Activated CD4-positive, alpha-beta T cell treated with anti-CD3 and anti-CD28 coated beads for 36 hours (primary cell): Measurements from ENCODE around the gene DNASE1L3. TPM values are rescaled to one million over a fixed set of nuclear protein-coding genes. Genes with fewer than 3 reads are reported as not detected.
"Not testable (repeated sequence)": the region's sequence is repeated elsewhere in the genome, so short reads cannot be mapped to it uniquely, and the experiment has no call there.

Source experiments
- ATAC-seq: fragments of 200-7000 bp; cut with Tn5 transposase; one replicate; pipeline ENCODE4 v1.10.0; 2021; ENCODE audit warnings: mild to moderate bottlenecking, moderate library complexity
- CTCF ChIA-PET: fragments of 350-600 bp; sonication (Branson Sonifier 250); formaldehyde crosslinking; loops from one replicate; lab custom pipeline; 2021; ENCODE audit warnings: antibody characterized with exemption; lab: Charles Lee
- POLR2A ChIA-PET: fragments of 350-600 bp; sonication (Branson Sonifier 250); formaldehyde crosslinking; loops from one replicate; lab custom pipeline; 2021; ENCODE audit warnings: antibody characterized with exemption, inconsistent platforms; lab: Charles Lee
- DNase-seq: peaks from one replicate; pipeline ENCODE4 v3.0.0-alpha.2; 2020
- H3K27ac Mint-ChIP-seq: one replicate; pipeline ENCODE4 v1.8.0; 2021; ENCODE audit warnings: mixed read lengths
- H3K27me3 Mint-ChIP-seq: one replicate; pipeline ENCODE4 v1.8.0; 2021; ENCODE audit warnings: mixed read lengths
- H3K36me3 Mint-ChIP-seq: one replicate; pipeline ENCODE4 v1.8.0; 2021; ENCODE audit warnings: low read depth, mixed read lengths
- H3K4me1 Mint-ChIP-seq: one replicate; pipeline ENCODE4 v1.8.0; 2021; ENCODE audit warnings: mixed read lengths
- H3K4me3 Mint-ChIP-seq: one replicate; pipeline ENCODE4 v1.8.0; 2021; ENCODE audit warnings: mild to moderate bottlenecking, moderate library complexity, mixed read lengths
- H3K9me3 Mint-ChIP-seq: one replicate; pipeline ENCODE4 v1.8.0; 2021; ENCODE audit warnings: low read depth, mixed read lengths
- intact Hi-C, 2 experiments: fragments of 100-400 bp; cut with DNase I in 1 of 2; cut with micrococcal nuclease in 1 of 2; formaldehyde crosslinking; loops; one replicate each; pipeline versions ENCODE4 v1.14.2 to v1.15.1; 2022 to 2024; cut with DNase I, micrococcal nuclease
- total RNA-seq, 2 experiments: library from RNA; stranded (reverse); gene quantifications; one replicate each; pipeline ENCODE4 v1.2.3, GENCODE V29; 2021

DNASE1L3 gene
- total RNA-seq, 2 experiments from 2014 or later, result not detected

- POLR2A ChIA-PET, result no interaction called here
- H3K27ac Mint-ChIP-seq, result no peak overlapping the region
- ATAC-seq, result no peak
These were observed 33.3 kb upstream of the DNASE1L3 start for GRCh38 chr3:58243976-58244585.

GRCh38 chr3:58242860-58243259 lies 32.1 kb upstream of the DNASE1L3 start:
- H3K4me1 Mint-ChIP-seq, CTCF ChIA-PET, H3K9me3 Mint-ChIP-seq, DNase-seq, H3K27ac Mint-ChIP-seq, POLR2A ChIA-PET, H3K27me3 Mint-ChIP-seq, H3K36me3 Mint-ChIP-seq, ATAC-seq, H3K4me3 Mint-ChIP-seq, intact Hi-C loops: not testable (repeated sequence)

More at GRCh38 chr3:58243976-58244585, 33.3 kb upstream of the DNASE1L3 start:
- no peak overlapping the region for H3K4me3 Mint-ChIP-seq
- H3K27me3 Mint-ChIP-seq, result no peaks in the 10 kb centered on the region
- no peaks in the 10 kb centered on the region for H3K9me3 Mint-ChIP-seq
- H3K36me3 Mint-ChIP-seq, result no peaks in the 10 kb centered on the region
- H3K4me1 Mint-ChIP-seq, result peaks cover 2% of the 10 kb centered on the region
- intact Hi-C loops, result no loop called here
- no peak for DNase-seq
- CTCF ChIA-PET, result no interaction called here

DNA sequence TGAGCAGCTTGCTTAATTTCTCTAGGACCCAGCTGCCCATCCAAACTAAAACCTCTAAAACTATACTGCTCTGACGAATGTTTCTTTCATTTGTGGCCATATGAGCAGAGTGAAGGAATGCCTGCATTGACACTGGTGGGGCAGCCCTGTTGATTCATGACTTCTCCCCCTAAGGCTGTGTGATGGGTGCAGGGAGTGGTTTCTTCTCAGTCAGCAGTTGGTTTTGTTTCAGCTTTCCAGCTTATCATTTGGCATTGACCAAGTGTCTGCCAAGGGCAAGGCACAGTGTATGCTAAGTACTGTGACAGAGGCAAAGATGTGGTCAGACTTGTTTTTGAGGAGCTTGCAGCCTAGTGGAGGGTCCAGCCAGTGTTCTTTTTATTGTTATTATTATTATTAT lies 31.6 kb upstream of the DNASE1L3 start:
- Mint-ChIP-seq H3K9me3 (no peaks in the 10 kb centered on the region), H3K4me3 (no peak overlapping the region), H3K27ac (no peak overlapping the region), H3K27me3 (no peaks in the 10 kb centered on the region), H3K36me3 (no peaks in the 10 kb centered on the region), H3K4me1 (peaks cover 8% of the 10 kb centered on the region)
- POLR2A ChIA-PET, result no interaction called here
- ATAC-seq, result no peak
- intact Hi-C loops, result no loop called here
- CTCF ChIA-PET, result interaction anchor here (1.3 kb wide), 1 partner anchor 64 kb away, joined by 3 read pairs; the partner anchor contains the start of genes HTD2 and RPP14
- no peak for DNase-seq

DNA sequence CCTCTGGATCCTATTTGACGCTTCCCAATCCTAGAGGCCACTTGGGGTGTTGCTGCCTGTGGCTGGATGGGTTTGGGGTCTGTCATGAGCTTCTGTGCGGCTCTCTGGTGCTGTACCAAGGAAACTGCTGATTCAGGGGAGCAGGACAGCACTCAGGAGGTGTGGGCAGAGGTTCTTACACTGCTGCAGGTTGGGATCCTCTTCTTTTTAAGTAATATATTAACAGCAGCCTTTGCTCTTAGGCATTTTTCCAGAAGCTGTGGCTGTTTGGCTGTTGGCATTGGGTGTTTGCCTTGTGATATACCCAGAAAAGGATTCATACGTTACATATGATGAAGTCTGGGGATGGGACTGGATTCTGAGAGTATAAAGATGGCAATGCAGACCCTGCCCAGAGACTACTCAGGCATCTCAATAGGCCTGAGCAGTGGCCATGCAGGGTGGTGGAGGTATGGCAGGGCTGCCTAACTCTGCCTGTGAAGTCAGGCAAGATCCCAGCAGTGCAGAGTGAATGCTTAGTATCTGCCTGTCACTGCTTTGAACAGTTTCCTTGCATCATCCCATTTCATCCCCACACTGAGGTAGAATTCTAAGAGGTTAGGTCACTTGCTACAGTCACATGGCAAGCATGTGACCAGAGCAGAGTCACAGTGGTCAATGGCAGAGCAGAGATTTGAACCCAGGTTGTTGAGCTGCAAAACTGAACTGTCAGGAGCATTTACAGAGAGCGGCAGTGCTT lies 30.7 kb upstream of the DNASE1L3 start:
- intact Hi-C loops, result no loop called here
- ChIA-PET CTCF (interaction anchor here (0.8 to 1.3 kb wide), 2 partner anchors 53 to 65 kb away, joined by 3 read pairs; partner anchors contain the start of genes HTD2 and RPP14), POLR2A (interaction anchor here (0.6 kb wide), 1 partner anchor 462 kb away, joined by 4 read pairs; no protein-coding TSS in a partner anchor)
- ATAC-seq, result no peak
- no peak overlapping the region for H3K4me3 Mint-ChIP-seq
- no peaks in the 10 kb centered on the region for H3K36me3 Mint-ChIP-seq
- no peak overlapping the region for H3K27ac Mint-ChIP-seq
- H3K4me1 Mint-ChIP-seq, result peaks cover 10% of the 10 kb centered on the region
- H3K9me3 Mint-ChIP-seq, result no peaks in the 10 kb centered on the region
- no peaks in the 10 kb centered on the region for H3K27me3 Mint-ChIP-seq
- no peak for DNase-seq

DNA sequence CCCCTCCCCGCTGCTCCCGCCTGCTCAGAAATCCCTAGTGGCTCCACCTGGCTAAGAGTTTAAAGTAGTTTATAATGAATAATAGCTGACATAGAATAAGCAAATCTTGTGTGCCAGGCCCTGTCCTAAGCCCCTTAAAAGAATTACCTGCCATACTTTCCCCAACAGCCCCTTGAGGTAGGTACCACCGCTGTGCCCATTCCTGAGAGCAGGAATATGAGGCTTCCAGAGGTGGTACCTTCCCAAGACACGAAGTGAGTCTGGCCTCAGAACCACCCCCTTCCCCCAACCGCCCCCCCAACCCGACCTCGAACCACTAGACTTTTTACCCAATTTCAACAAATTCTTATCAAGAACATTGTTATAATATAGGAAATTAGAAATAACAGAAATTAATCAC lies 28.1 kb upstream of the DNASE1L3 start:
- no peaks in the 10 kb centered on the region for H3K9me3 Mint-ChIP-seq
- H3K4me1 Mint-ChIP-seq, result peaks cover 10% of the 10 kb centered on the region
- CTCF ChIA-PET, result interaction anchor here (0.9 to 1.8 kb wide), 5 partner anchors 24 to 69 kb away, joined by 3 to 7 read pairs (median 6); partner anchors contain the start of genes HTD2 and RPP14
- intact Hi-C loops, result loop anchor here (2.0 to 5.0 kb wide), 5 partner anchors 52 to 682 kb away; partner anchors contain the start of genes DENND6A (in 1 of the 2), HTD2 (in 1 of the 2), KCTD6 (in 1 of the 2) and PDE12 (in 1 of the 2)
- DNase-seq (no peak), ATAC-seq (no peak)
- H3K27ac Mint-ChIP-seq, result no peak overlapping the region
- H3K36me3 Mint-ChIP-seq, result no peaks in the 10 kb centered on the region
- POLR2A ChIA-PET, result no interaction called here
- H3K27me3 Mint-ChIP-seq, result peaks cover 2% of the 10 kb centered on the region
- peak overlapping the region; percentile 82 for H3K4me3 Mint-ChIP-seq

DNA sequence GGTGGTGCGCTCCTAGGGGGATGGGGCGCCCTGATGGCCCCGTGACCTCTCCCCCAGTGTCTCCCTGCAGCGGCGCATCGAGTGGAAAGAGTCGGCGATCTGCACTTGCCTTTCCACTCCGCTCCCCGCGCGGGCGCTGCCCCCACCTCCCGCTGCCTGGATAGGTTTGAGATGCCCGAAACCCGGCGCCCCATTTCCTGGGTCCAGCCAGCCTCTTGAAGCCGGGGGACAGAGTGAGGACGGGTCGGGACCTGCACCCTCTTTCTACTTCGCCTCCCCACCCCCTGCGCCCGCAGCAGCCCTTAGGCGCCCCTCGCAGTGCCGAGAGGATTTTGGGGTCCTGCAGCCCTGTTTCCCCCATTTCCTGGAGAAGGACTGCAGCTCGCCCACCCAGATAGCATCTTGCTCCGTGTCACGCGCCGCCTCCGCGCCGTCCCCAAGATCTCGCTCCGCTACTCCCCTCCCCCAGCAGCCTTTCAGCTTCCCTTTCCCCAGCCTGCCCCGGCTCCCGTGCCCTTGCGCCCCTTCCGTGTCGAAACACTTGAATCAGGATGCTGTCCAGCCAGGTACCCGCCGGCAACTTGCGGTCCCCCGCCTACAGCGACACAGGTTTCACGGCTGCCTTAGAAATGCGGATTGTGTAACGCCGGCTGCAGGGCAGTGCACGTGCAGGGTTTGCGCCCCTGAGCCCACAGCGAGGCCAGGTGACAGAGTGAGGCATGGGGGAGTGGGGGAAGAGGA lies 27.3 kb upstream of the DNASE1L3 start:
- intact Hi-C loops, result loop anchor here (1.0 to 5.0 kb wide), 14 partner anchors 24 to 681 kb away; partner anchors contain the start of genes HTD2 (in 2 of the 2), RPP14 (in 2 of the 2), ARF4 (in 1 of the 2) and DENND6A (in 1 of the 2)
- Mint-ChIP-seq H3K4me1 (peaks cover 10% of the 10 kb centered on the region), H3K4me3 (peak overlapping the region; percentile 82), H3K9me3 (no peaks in the 10 kb centered on the region), H3K36me3 (no peaks in the 10 kb centered on the region), H3K27ac (no peak overlapping the region), H3K27me3 (peaks cover 2% of the 10 kb centered on the region)
- CTCF ChIA-PET, result interaction anchor here (0.9 to 1.8 kb wide), 5 partner anchors 24 to 69 kb away, joined by 3 to 7 read pairs (median 6); partner anchors contain the start of genes HTD2 and RPP14
- POLR2A ChIA-PET, result no interaction called here
- peak; percentile 75 for DNase-seq
- ATAC-seq, result peak; percentile 63

DNA sequence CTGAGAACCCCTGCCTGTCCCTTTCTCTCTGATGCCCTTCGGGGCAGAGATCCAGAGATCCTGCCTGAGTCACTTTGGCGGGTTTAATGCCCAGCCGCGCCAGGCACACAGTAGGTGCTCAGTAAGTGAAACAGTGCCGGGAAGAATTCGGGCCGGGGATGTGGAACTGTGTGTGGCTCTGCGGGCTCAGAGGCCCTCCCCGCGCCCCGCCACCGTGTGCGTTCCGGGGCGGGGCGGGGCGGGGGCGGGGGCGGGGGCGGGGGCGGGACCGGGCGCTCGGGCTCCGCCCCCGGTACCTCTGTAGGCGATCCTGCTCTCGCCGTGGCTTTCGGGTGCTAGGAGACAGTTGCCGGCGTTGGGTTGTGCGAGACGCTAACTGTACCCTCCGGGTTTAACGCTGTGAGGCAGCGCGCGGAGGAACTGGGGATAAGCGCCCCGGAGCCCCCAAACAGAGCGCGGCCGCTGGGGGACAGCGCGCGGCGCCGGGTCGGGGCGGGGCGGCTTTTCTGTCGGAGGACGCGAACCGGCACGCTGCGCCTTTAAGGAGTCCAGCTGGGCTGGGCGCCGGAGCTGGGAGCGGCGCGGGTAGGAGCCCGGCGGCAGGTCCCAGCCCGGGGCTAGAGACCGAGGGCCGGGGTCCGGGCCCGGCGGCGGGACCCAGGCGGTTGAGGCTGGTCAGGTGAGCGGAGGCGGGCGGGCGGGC lies 26.6 kb upstream of the DNASE1L3 start, which contains the start of gene ABHD6:
ABHD6 (plus strand) TSS at position 555 of the 703 bp plus-strand sequence. CDS start 18,795 bp downstream, outside the sequence.
- Mint-ChIP-seq H3K36me3 (no peaks in the 10 kb centered on the region), H3K9me3 (no peaks in the 10 kb centered on the region), H3K4me1 (peaks cover 10% of the 10 kb centered on the region), H3K27me3 (peaks cover 3% of the 10 kb centered on the region), H3K27ac (peak within 1 kb of the TSS; percentile 71), H3K4me3 (peak within 1 kb of the TSS; percentile 82)
- intact Hi-C loops, result loop anchor here (1.0 to 5.0 kb wide), 13 partner anchors 23 to 680 kb away; partner anchors contain the start of genes ARF4 (in 1 of the 2), DENND6A (in 1 of the 2), FLNB (in 1 of the 2) and HTD2 (in 1 of the 2)
- ChIA-PET CTCF (interaction anchor here (1.0 to 1.8 kb wide), 6 partner anchors 20 to 70 kb away, joined by 3 to 11 read pairs (median 6); partner anchors contain the start of genes HTD2 and RPP14), POLR2A (no interaction called here)
- ATAC-seq (peak; percentile 81), DNase-seq (peak; percentile 88)

DNA sequence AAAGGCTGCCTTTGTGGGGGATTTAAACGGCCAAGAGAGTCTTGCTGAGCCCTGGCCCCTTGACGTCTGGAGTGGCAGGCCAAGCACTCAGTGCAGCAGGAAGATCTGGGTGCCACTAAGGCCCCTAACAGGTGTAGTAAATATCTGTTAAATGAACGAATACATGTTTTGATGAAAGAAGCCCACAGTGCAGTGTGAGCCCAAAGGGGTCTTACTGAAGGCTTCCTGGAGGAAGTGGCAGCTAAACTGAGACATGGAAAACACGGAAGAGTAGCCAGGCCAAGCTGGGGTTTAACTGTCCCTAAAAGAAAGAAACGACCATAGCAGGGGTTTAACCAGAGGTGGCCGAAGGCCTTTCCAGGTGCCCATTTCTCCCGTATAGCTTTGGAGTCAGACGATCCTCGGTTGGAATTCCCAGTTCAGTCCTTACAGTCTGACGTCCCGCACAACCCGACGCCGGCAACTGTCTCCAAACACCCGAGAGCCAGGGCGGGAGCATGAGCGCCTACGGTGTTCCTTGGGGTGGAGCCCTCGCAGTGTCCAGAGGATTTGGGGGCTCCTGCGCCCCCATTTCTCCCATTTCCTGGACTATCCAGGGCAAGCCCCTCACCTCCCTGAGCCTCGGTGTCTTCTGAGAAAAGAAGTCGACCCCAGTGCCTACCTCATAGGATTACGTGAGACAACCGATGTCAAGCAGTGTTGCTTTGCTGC lies 25.9 kb upstream of the DNASE1L3 start:
- POLR2A ChIA-PET, result no interaction called here
- H3K27me3 Mint-ChIP-seq, result peaks cover 6% of the 10 kb centered on the region
- peak overlapping the region; percentile 82 for H3K4me3 Mint-ChIP-seq
- H3K9me3 Mint-ChIP-seq, result no peaks in the 10 kb centered on the region
- ATAC-seq (peak; percentile 1), DNase-seq (no peak)
- CTCF ChIA-PET, result interaction anchor here (0.7 to 1.4 kb wide), 3 partner anchors 19 to 69 kb away, joined by 3 to 11 read pairs (median 3); partner anchors contain the start of genes HTD2 and RPP14
- intact Hi-C loops, result loop anchor here (1.0 to 5.0 kb wide), 13 partner anchors 22 to 679 kb away; partner anchors contain the start of genes ARF4 (in 1 of the 2), DENND6A (in 1 of the 2), FLNB (in 1 of the 2) and HTD2 (in 1 of the 2)
- no peaks in the 10 kb centered on the region for H3K36me3 Mint-ChIP-seq
- peaks cover 10% of the 10 kb centered on the region for H3K4me1 Mint-ChIP-seq
- H3K27ac Mint-ChIP-seq, result peak overlapping the region; percentile 71

- ATAC-seq, result no peak
- peaks cover 8% of the 10 kb centered on the region for H3K4me1 Mint-ChIP-seq
- intact Hi-C loops, result loop anchor here (2.0 to 5.0 kb wide), 6 partner anchors 49 to 679 kb away; partner anchors contain the start of genes ARF4 (in 1 of the 2), DENND6A (in 1 of the 2), KCTD6 (in 1 of the 2) and PDE12 (in 1 of the 2)
- ChIA-PET CTCF (interaction anchor here (0.7 to 1.4 kb wide), 4 partner anchors 18 to 70 kb away, joined by 3 to 11 read pairs (median 4); partner anchors contain the start of genes HTD2 and RPP14), POLR2A (no interaction called here)
- H3K27ac Mint-ChIP-seq, result no peak overlapping the region
- no peak for DNase-seq
- no peak overlapping the region for H3K4me3 Mint-ChIP-seq
- peaks cover 12% of the 10 kb centered on the region for H3K27me3 Mint-ChIP-seq
- no peaks in the 10 kb centered on the region for H3K36me3 Mint-ChIP-seq
- no peaks in the 10 kb centered on the region for H3K9me3 Mint-ChIP-seq
These were observed 25.2 kb upstream of the DNASE1L3 start for GRCh38 chr3:58235970-58236369.
